IMR-90 (cell line): Measurements from ENCODE around the gene BTBD9. TPM values are rescaled to one million over a fixed set of nuclear protein-coding genes. Genes with fewer than 3 reads are reported as not detected.

Source experiments
- ATAC-seq: fragments of 200-7000 bp; cut with Tn5 transposase; 2 replicates; pipeline ENCODE4 v1.9.1; 2020; ENCODE audit warnings: low read depth, mild to moderate bottlenecking, moderate library complexity
- BruUV-seq: library from RNA; stranded (reverse); fragments of 400-500 nt; replicated peaks from 2 replicates; lab custom pipeline; 2021; lab: Mats Ljungman, UMichigan
- CTCF ChIA-PET: fragments of 300-600 bp; formaldehyde crosslinking; extraction: SDS; loops from one replicate; lab custom pipeline; 2021; ENCODE audit warnings: antibody characterized with exemption; lab: Yijun Ruan, JAX
- POLR2A ChIA-PET: fragments of 300-600 bp; sonication (Branson Sonifier 250); formaldehyde crosslinking; loops from one replicate; lab custom pipeline; 2022; ENCODE audit warnings: antibody characterized with exemption; ENCODE audit not compliant: unreplicated experiment; lab: Charles Lee
- DNase-seq: peaks from one replicate; pipeline ENCODE4 v3.0.0; 2013
- H2AFZ ChIP-seq: replicated peaks from 2 replicates; pipeline ENCODE3; 2013; ENCODE audit warnings: low read length, mild to moderate bottlenecking; ENCODE audit not compliant: poor library complexity
- H2AK5ac ChIP-seq: 2 replicates; pipeline ENCODE4 v1.6.1; 2013; ENCODE audit warnings: low read depth, low read length, inconsistent platforms
- H2AK9ac ChIP-seq: replicated peaks from 2 replicates; pipeline ENCODE3; 2013; ENCODE audit warnings: mild to moderate bottlenecking, low read depth, low read length, moderate library complexity; ENCODE audit not compliant: poor library complexity
- H2BK120ac ChIP-seq: 2 replicates; pipeline ENCODE4 v1.6.1; 2013; ENCODE audit warnings: low read depth, low read length, inconsistent platforms
- H2BK15ac ChIP-seq: 3 replicates; pipeline ENCODE4 v1.6.1; 2013; ENCODE audit warnings: low read depth, low read length, inconsistent platforms
- H2BK20ac ChIP-seq: 2 replicates; pipeline ENCODE4 v1.6.1; 2013; ENCODE audit warnings: low read depth, mild to moderate bottlenecking, inconsistent platforms, low read length, moderate library complexity
- H2BK5ac ChIP-seq: 2 replicates; pipeline ENCODE4 v1.6.1; 2013; ENCODE audit warnings: mild to moderate bottlenecking, low read depth, low read length, inconsistent platforms; ENCODE audit not compliant: poor library complexity, severe bottlenecking
- H3K14ac ChIP-seq: replicated peaks from 2 replicates; pipeline ENCODE4 v1.6.1; 2013; ENCODE audit warnings: low read depth, low read length, inconsistent platforms
- H3K18ac ChIP-seq: 2 replicates; pipeline ENCODE4 v1.6.1; 2013; ENCODE audit warnings: low read depth, low read length, control low read depth
- H3K23ac ChIP-seq: 2 replicates; pipeline ENCODE4 v1.6.1; 2013; ENCODE audit warnings: low read depth, low read length, inconsistent platforms
- H3K27ac ChIP-seq: 2 replicates; pipeline ENCODE4 v1.5.1; 2013; ENCODE audit warnings: mild to moderate bottlenecking, control low read depth, low read length; ENCODE audit not compliant: insufficient read depth
- H3K27me3 ChIP-seq: 2 replicates; pipeline ENCODE4 v1.6.1; 2013; ENCODE audit warnings: low read length; ENCODE audit not compliant: control insufficient read depth, insufficient read depth
- H3K36me3 ChIP-seq: 2 replicates; pipeline ENCODE4 v1.6.1; 2013; ENCODE audit warnings: low read length, mixed read lengths; ENCODE audit not compliant: control insufficient read depth, insufficient read depth
- H3K4ac ChIP-seq: 2 replicates; pipeline ENCODE4 v1.6.1; 2013; ENCODE audit warnings: low read depth, low read length, inconsistent platforms
- H3K4me1 ChIP-seq: 2 replicates; pipeline ENCODE4 v1.6.1; 2013; ENCODE audit warnings: low read length, mixed read lengths; ENCODE audit not compliant: control insufficient read depth, insufficient read depth
- H3K4me2 ChIP-seq: 2 replicates; pipeline ENCODE4 v1.6.1; 2013; ENCODE audit warnings: low read depth, mild to moderate bottlenecking, control low read depth, low read length, moderate library complexity
- H3K4me3 ChIP-seq: 2 replicates; pipeline ENCODE4 v1.5.1; 2013; ENCODE audit warnings: low read depth, mild to moderate bottlenecking, control low read depth, low read length, moderate library complexity; ENCODE audit not compliant: insufficient read depth
- H3K56ac ChIP-seq: 2 replicates; pipeline ENCODE4 v1.6.1; 2013; ENCODE audit warnings: low read length, inconsistent platforms; ENCODE audit not compliant: insufficient read depth; ENCODE audit errors: extremely low read depth
- H3K79me1 ChIP-seq, 2 experiments: 2 replicates each; pipeline ENCODE4 v1.6.1; 2013; ENCODE audit warnings: low read length in 2 of 2, inconsistent platforms in 1 of 2, low read depth in 1 of 2
- H3K9ac ChIP-seq: 2 replicates; pipeline ENCODE4 v1.6.1; 2013; ENCODE audit warnings: low read depth, low read length, control low read depth
- H3K9me1 ChIP-seq: 2 replicates; pipeline ENCODE4 v1.6.1; 2013; ENCODE audit warnings: low read length, inconsistent platforms; ENCODE audit not compliant: insufficient read depth
- H3K9me3 ChIP-seq: 2 replicates; pipeline ENCODE4 v1.6.1; 2013; ENCODE audit warnings: low read length; ENCODE audit not compliant: control insufficient read depth, insufficient read depth
- H4K20me1 ChIP-seq: 2 replicates; pipeline ENCODE4 v1.6.1; 2013; ENCODE audit warnings: low read length, inconsistent platforms; ENCODE audit not compliant: insufficient read depth
- H4K5ac ChIP-seq: 2 replicates; pipeline ENCODE4 v1.6.1; 2013; ENCODE audit warnings: mild to moderate bottlenecking, low read depth, low read length, control low read depth
- H4K8ac ChIP-seq, 2 experiments: 2 replicates each; pipeline ENCODE4 v1.6.1; 2013; ENCODE audit warnings: low read depth in 2 of 2, low read length in 2 of 2, control low read depth in 1 of 2, inconsistent platforms in 1 of 2
- H4K91ac ChIP-seq: 2 replicates; pipeline ENCODE4 v1.6.1; 2013; ENCODE audit warnings: low read depth, low read length, inconsistent platforms; ENCODE audit not compliant: insufficient read depth
- BHLHE40 ChIP-seq: fragments of 150-350 bp; IDR thresholded peaks from 2 replicates; pipeline ENCODE4 v1.6.1; 2016; ENCODE audit warnings: mild to moderate bottlenecking, low read depth, low read length
- CEBPB ChIP-seq: IDR thresholded peaks from 2 replicates; pipeline ENCODE4 v1.6.1; 2012; ENCODE audit warnings: low read depth, low read length, improper control_type of control experiment
- CHD1 ChIP-seq: IDR thresholded peaks from 2 replicates; pipeline ENCODE4 v1.6.1; 2012; ENCODE audit warnings: low read depth, low read length, improper control_type of control experiment
- CTCF ChIP-seq: conservative IDR thresholded peaks from 2 replicates; pipeline ENCODE4 v1.5.1; 2012; ENCODE audit warnings: mild to moderate bottlenecking, low read depth, low read length, improper control_type of control experiment
- FOS ChIP-seq: fragments of 150-350 bp; IDR thresholded peaks from 2 replicates; pipeline ENCODE4 v1.6.1; 2016; ENCODE audit warnings: low read depth, low read length
- MAZ ChIP-seq: IDR thresholded peaks from 2 replicates; pipeline ENCODE4 v1.6.1; 2012; ENCODE audit warnings: low read depth, mild to moderate bottlenecking, low read length, improper control_type of control experiment, moderate library complexity, borderline replicate concordance
- MXI1 ChIP-seq: IDR thresholded peaks from 2 replicates; pipeline ENCODE4 v1.6.1; 2012; ENCODE audit warnings: low read depth, mild to moderate bottlenecking, low read length, moderate library complexity, borderline replicate concordance
- RAD21 ChIP-seq: IDR thresholded peaks from 2 replicates; pipeline ENCODE4 v1.6.1; 2012; ENCODE audit warnings: low read length, improper control_type of control experiment
- RCOR1 ChIP-seq: IDR thresholded peaks from 2 replicates; pipeline ENCODE4 v1.6.1; 2012; ENCODE audit warnings: mild to moderate bottlenecking, low read length, improper control_type of control experiment; ENCODE audit not compliant: insufficient replicate concordance
- dilution Hi-C: fragments of 300-500 bp; cut with HindIII; formaldehyde crosslinking; loops from one replicate; pipeline ENCODE4 v1.14.3; 2018; ENCODE audit warnings: low sequenced_read_pairs; ENCODE audit not compliant: unreplicated experiment
- in situ Hi-C: fragments of 300-500 bp; cut with MboI; formaldehyde crosslinking; loops from 3 replicates; pipeline ENCODE4 v1.14.3; 2019; ENCODE audit warnings: low sequenced_read_pairs, inconsistent platforms, mixed read lengths
- intact Hi-C: fragments of 100-400 bp; cut with micrococcal nuclease; formaldehyde crosslinking; loops from 2 replicates; pipeline ENCODE4 v1.10.0; 2022
- polyA plus RNA-seq, 3 experiments: library from polyadenylated mRNA; depleted of rRNA; stranded (reverse); fragments of >200 nt; gene quantifications; 2 replicates each; pipeline ENCODE4 v1.2.3, GENCODE V29; 2012; ENCODE audit warnings: low replicate concordance in 1 of 3
- total RNA-seq: library from RNA; depleted of rRNA; stranded (reverse); fragments of >200 nt; gene quantifications from 2 replicates; pipeline ENCODE4 v1.2.3, GENCODE V29; 2012

Gene BTBD9
- total and polyA plus RNA-seq, 2 of the 4 experiments (the other 2 are of a cell fraction): 4.1 to 22.0 TPM

GRCh38 chr6:38554014-38554413 lies 85.7 kb downstream of the BTBD9 start:
- TF ChIP-seq MAZ: no peak
- TF ChIP-seq RCOR1: no peak
- TF ChIP-seq CEBPB: no peak
- no peak for TF ChIP-seq CTCF
- TF ChIP-seq FOS: no peak
- no peak for TF ChIP-seq BHLHE40
- no peak for TF ChIP-seq RAD21
- TF ChIP-seq MXI1: no peak
- TF ChIP-seq CHD1: no peak
- Histone ChIP-seq H3K27me3 (no peaks in the 10 kb centered on the region), H2AFZ (no peak overlapping the region), H3K4ac (no peak overlapping the region), H3K4me2 (no peak overlapping the region), H3K4me1 (peaks cover 2% of the 10 kb centered on the region; the same call in 1 of the 2 replicates), H2BK5ac (no peak overlapping the region), H2BK20ac (no peak overlapping the region), H3K79me1 (no peaks in the 10 kb centered on the region; a peak in 1 of 4 replicates), H2AK5ac (no peak overlapping the region), H4K5ac (no peak overlapping the region), H3K18ac (no peak overlapping the region), H2AK9ac (no peak overlapping the region), H3K23ac (no peak overlapping the region), H2BK15ac (no peak overlapping the region), H4K8ac (no peak overlapping the region), H3K4me3 (no peak overlapping the region), H3K36me3 (no peaks in the 10 kb centered on the region), H3K56ac (no peak overlapping the region), H2BK120ac (no peak overlapping the region), H3K14ac (no peak overlapping the region), H3K9ac (no peak overlapping the region), H4K91ac (no peak overlapping the region), H3K27ac (no peak overlapping the region), H3K9me1 (0 out of 2 replicates have a peak, but pooled peaks cover 2% of the 10 kb centered on the region), H3K9me3 (no peaks in the 10 kb centered on the region), H4K20me1 (no peaks in the 10 kb centered on the region)
- intact Hi-C loops: no loop called here
- ChIA-PET POLR2A (no interaction called here), CTCF (interaction anchor here (1.4 kb wide), 1 partner anchor 14 kb away, joined by 3 read pairs; no protein-coding TSS in a partner anchor)
- no TSS peak for BruUV-seq
- DNase-seq (no peak), ATAC-seq (no peak)
- in situ Hi-C loops: no loop called here
- dilution Hi-C loops: no loop called here
